ENCODE data around the gene METTL5.

DNA sequence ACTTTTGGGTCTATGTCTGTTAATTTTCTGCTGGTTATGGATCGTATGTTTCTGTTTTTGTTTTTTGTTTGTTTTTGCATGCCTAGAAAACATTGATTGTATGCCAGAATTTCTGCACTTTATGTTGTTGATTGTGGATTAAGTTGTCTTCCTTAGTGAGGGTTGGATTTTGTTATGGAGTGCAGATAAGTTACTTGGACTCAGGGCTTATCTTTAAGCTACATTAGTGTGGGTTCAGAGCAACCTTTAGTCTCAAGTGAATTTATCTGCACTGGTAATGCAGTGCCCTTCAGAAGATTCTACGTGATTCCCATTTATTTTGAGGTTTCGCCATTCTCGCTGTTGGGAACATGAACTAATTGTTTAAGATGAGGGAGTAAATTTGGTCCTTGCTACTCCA, 35.4 kb upstream of the METTL5 start:
- TF ChIP-seq, protein P1, sequence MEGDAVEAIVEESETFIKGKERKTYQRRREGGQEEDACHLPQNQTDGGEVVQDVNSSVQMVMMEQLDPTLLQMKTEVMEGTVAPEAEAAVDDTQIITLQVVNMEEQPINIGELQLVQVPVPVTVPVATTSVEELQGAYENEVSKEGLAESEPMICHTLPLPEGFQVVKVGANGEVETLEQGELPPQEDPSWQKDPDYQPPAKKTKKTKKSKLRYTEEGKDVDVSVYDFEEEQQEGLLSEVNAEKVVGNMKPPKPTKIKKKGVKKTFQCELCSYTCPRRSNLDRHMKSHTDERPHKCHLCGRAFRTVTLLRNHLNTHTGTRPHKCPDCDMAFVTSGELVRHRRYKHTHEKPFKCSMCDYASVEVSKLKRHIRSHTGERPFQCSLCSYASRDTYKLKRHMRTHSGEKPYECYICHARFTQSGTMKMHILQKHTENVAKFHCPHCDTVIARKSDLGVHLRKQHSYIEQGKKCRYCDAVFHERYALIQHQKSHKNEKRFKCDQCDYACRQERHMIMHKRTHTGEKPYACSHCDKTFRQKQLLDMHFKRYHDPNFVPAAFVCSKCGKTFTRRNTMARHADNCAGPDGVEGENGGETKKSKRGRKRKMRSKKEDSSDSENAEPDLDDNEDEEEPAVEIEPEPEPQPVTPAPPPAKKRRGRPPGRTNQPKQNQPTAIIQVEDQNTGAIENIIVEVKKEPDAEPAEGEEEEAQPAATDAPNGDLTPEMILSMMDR (IDR thresholded peaks at IDR 0.05), result no peak
- TF ChIP-seq POLR2AphosphoS5 (IDR thresholded peaks at IDR 0.05) (no peak), EP300 (IDR thresholded peaks at IDR 0.05) (no peak), POLR2A (IDR thresholded peaks at IDR 0.05) (no peak)

Measured in upper lobe of left lung (tissue), 4 donors.